ENCODE data around the gene PFKM. TPM values are rescaled to one million over a fixed set of nuclear protein-coding genes. Genes with fewer than 3 reads are reported as not detected.

Gene PFKM
- total and polyA plus RNA-seq, 9 of the 15 experiments (the other 6 are each of a cell fraction or from before 2014, with no cell fraction given): 16.5 to 39.9 (median 31.7) TPM

DNA sequence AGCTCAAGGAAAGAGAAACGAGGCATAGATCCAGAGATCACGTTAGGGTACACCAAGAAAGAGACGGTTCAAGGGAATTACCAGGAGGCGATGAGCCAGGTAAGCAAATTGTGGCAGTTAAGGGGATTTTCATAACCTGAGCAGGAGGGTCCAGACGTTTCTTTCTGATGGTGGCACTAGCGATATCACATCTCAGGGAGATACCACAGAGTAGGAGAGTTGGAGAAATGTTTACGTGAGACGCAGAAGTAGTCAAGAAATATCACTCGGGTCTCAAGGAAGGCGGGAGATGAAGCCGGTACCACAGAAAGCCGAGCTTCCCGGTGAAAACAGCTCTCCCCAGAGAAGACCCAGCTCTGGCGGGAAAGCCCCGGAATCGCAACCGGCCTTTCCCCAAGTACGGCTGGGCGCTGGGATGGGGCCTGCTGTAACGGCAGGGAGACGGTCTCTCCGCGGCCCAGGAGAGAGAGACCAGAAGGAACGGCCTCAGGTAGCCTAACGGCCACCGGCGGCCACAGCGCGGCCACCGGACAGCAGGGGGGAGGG is 13.8 kb upstream of the PFKM start (continued):
- TF ChIP-seq, protein P1, sequence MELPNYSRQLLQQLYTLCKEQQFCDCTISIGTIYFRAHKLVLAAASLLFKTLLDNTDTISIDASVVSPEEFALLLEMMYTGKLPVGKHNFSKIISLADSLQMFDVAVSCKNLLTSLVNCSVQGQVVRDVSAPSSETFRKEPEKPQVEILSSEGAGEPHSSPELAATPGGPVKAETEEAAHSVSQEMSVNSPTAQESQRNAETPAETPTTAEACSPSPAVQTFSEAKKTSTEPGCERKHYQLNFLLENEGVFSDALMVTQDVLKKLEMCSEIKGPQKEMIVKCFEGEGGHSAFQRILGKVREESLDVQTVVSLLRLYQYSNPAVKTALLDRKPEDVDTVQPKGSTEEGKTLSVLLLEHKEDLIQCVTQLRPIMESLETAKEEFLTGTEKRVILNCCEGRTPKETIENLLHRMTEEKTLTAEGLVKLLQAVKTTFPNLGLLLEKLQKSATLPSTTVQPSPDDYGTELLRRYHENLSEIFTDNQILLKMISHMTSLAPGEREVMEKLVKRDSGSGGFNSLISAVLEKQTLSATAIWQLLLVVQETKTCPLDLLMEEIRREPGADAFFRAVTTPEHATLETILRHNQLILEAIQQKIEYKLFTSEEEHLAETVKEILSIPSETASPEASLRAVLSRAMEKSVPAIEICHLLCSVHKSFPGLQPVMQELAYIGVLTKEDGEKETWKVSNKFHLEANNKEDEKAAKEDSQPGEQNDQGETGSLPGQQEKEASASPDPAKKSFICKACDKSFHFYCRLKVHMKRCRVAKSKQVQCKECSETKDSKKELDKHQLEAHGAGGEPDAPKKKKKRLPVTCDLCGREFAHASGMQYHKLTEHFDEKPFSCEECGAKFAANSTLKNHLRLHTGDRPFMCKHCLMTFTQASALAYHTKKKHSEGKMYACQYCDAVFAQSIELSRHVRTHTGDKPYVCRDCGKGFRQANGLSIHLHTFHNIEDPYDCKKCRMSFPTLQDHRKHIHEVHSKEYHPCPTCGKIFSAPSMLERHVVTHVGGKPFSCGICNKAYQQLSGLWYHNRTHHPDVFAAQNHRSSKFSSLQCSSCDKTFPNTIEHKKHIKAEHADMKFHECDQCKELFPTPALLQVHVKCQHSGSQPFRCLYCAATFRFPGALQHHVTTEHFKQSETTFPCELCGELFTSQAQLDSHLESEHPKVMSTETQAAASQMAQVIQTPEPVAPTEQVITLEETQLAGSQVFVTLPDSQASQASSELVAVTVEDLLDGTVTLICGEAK (IDR thresholded peaks at IDR 0.05): no peak
- TF ChIP-seq, protein P1 (CRISPR knock-in tag; IDR thresholded peaks at IDR 0.05): no peak
- TF ChIP-seq U2AF1 (optimal IDR thresholded peaks at IDR 0.05; ENCODE audit: low read depth, low read length) (no peak), MXD1 (CRISPR knock-in tag; IDR thresholded peaks at IDR 0.05; ENCODE audit: borderline replicate concordance, poor library complexity, severe bottlenecking) (no peak), TAL1 (IDR thresholded peaks at IDR 0.05) (no peak), ZNF212 (CRISPR knock-in tag; IDR thresholded peaks at IDR 0.05) (no peak), POLR2B (IDR thresholded peaks at IDR 0.05; ENCODE audit: low read depth, partially characterized antibody) (no peak), ZBED1 (IDR thresholded peaks at IDR 0.05) (no peak), GABPA (tag; conservative IDR thresholded peaks at IDR 0.05; ENCODE audit: low read depth) (no peak), NR1H2 (CRISPR knock-in tag; IDR thresholded peaks at IDR 0.05) (peak; percentile 28; the same call in 1 of the 2 replicates), MBD2 (IDR thresholded peaks at IDR 0.05; ENCODE audit: borderline replicate concordance, low read depth) (no peak), PML (IDR thresholded peaks at IDR 0.05; ENCODE audit: low read length) (no peak), KDM1A (IDR thresholded peaks at IDR 0.05) (no peak), ZNF174 (CRISPR knock-in tag; IDR thresholded peaks at IDR 0.05) (no peak), ZNF445 (CRISPR knock-in tag; IDR thresholded peaks at IDR 0.05; ENCODE audit: low read depth) (no peak), NCOR1 (IDR thresholded peaks at IDR 0.05) (no peak), ATF7 (IDR thresholded peaks at IDR 0.05) (no peak), NCOA6 (IDR thresholded peaks at IDR 0.05) (peak; percentile 31; the same call in 1 of the 2 replicates), TBL1XR1 (IDR thresholded peaks at IDR 0.05; ENCODE audit: low read length in 2 of 2) (no peak), ASH1L (IDR thresholded peaks at IDR 0.05; ENCODE audit: borderline replicate concordance, low read depth, partially characterized antibody) (peak; percentile 22), ZNF146 (CRISPR knock-in tag; IDR thresholded peaks at IDR 0.05; ENCODE audit: unreplicated experiment) (no peak)
- TF ChIP-seq, protein P2, sequence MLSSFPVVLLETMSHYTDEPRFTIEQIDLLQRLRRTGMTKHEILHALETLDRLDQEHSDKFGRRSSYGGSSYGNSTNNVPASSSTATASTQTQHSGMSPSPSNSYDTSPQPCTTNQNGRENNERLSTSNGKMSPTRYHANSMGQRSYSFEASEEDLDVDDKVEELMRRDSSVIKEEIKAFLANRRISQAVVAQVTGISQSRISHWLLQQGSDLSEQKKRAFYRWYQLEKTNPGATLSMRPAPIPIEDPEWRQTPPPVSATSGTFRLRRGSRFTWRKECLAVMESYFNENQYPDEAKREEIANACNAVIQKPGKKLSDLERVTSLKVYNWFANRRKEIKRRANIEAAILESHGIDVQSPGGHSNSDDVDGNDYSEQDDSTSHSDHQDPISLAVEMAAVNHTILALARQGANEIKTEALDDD (IDR thresholded peaks at IDR 0.05): peak; percentile 30; the same call in 1 of the 2 replicates
